Activated naive CD4-positive, alpha-beta T cell treated with anti-CD3 and anti-CD28 coated beads, Interleukin-2, amount 50 U/mL, for 16 hours (primary cell): Measurements from ENCODE around the gene DMD.
"Not testable (repeated sequence)": the region's sequence is repeated elsewhere in the genome, so short reads cannot be mapped to it uniquely, and the experiment has no call there.

Source experiments
- DNase-seq: peaks from one replicate; pipeline ENCODE4 v3.0.0-alpha.2; 2020

DMD gene

DNA sequence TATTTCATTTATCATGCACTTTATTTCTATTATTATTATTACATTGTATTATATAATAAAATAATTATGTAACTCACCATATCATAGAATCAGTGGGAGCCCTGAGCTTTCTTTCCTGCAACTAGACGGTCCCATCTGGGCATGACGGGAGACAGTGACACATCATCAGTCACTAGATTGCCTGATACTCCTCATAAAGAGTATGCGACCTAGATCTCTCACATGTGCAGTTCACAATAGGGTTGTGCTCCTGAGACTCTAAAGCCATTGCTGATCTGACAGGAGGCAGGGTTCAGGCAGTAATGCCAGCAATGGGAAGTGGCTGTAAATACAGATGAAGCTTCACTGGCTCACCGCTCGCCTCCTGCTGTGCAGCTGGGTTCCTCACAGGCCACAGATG lies 62.3 kb downstream of the DMD start:
- no peak for DNase-seq

DNA sequence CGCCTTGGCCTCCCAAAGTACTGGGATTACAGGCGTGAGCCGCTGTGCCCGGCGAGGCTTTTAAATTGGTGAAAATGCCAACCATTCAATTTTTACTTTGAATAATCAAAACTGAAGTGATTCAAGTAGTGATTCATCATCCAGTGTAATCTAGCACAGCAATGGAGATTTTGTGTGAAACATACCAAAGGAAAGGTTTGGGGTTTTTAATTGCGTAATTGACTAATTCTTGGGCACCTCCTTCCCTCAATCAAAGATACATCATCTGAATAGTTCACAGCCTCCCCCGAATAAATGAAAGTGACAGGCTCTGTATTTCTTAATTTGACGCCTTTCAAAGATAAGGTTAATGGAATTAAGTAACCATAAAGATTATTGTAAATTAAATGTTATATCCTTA lies 69.0 kb downstream of the DMD start:
- DNase-seq, result no peak

DNA sequence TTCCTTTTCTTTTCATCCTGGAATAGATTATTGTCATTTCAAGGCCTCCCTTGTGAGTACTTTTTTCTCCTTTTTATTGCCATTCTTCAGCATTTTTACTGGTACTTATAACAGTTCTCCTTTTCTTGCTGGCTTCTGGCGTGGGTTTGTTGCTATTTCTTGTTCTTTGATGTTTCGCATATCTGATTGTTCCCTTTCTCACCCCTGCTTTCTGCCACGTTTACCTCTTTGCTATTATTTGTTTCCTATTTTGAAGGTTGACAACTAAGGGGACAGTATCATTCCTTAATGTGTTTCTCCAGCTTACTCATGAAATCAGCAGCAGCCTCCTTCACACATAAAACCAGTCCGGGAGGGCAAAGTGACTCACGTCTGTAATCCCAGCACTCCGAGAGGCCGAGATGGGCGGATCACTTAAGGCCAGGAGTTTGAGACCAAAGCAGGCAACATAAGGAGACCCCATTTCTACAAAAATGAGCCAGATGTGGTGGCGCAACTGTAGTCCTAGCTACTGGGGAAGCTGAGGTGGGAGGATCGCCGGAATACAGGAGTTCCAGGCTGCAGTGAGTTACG lies 72.6 kb downstream of the DMD start:
- no peak for DNase-seq

DNA sequence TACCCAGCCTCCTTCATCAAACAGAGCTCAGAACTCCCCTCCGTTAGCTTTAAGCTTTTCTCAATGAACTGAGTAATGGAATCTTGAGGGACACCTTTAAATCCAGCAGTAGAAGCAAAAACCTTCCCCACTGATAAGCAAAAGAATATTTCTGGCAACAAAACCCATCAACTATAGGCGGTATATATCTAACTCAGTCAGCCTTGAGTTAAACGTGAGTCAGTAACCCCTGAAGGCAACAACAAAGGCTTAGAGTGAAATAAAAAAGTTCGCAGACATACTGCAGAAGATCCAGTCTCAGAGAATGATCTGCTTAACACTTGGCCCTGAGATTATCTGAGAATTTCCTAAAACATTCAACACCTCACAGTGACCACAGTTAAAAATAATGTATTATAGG lies 77.2 kb downstream of the DMD start:
- no peak for DNase-seq

DNA sequence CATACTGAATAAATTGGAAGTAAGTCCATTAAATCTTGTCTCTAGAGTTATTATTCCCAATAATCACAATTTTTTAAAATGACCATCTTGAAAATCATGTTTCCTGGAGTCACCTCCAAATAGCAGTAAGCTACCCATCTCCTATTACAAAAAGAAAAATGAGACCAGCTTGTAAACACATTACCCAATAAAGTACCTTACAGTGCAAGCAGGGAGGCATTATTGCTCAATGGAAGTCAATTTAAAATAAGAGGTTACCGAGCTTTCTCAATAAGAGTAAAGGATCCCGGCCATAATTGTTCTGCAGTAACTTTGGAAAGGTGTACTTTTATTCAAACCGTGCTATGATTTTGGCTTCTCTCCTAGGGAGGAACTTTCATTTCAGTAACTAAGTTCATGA lies 78.0 kb downstream of the DMD start:
- no peak for DNase-seq

DNA sequence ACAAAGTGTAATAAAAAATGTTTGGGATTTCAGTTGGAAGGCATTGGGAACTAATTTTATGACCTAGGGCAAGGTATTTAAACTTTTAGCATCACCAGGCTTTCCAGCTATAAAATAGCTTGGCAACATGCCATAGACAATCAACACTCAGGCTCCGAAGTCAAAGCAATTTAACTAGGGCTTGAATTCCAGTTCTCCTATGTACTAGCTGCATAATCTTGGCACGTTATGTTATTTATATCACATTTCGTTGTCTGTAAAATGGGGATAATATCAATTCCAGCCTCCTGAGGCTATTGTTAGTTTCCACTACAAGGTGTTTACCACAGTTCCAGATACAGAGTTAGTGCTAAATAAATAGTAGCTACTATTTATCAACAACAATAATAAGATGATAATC lies 78.8 kb downstream of the DMD start:
- DNase-seq, result no peak

DNA sequence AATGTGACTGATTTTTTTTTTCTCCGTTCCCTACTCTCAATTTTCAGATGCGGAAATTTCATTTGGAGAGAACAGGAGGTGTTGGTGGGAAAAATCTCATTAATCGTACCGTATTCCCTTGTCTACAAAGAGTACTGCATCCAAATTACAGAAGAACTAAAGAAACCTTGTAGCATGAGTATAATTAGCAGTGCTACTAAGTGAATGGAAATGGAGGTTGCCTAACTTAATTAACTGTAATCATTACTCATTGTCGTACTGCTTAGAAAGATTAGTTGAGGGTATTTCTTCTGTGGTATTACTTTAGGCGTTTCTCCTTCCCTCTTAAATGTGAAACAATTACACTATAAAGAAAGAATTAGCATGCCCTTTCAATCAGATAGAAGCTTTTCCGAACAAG lies 81.7 kb downstream of the DMD start:
- DNase-seq, result no peak

DNA sequence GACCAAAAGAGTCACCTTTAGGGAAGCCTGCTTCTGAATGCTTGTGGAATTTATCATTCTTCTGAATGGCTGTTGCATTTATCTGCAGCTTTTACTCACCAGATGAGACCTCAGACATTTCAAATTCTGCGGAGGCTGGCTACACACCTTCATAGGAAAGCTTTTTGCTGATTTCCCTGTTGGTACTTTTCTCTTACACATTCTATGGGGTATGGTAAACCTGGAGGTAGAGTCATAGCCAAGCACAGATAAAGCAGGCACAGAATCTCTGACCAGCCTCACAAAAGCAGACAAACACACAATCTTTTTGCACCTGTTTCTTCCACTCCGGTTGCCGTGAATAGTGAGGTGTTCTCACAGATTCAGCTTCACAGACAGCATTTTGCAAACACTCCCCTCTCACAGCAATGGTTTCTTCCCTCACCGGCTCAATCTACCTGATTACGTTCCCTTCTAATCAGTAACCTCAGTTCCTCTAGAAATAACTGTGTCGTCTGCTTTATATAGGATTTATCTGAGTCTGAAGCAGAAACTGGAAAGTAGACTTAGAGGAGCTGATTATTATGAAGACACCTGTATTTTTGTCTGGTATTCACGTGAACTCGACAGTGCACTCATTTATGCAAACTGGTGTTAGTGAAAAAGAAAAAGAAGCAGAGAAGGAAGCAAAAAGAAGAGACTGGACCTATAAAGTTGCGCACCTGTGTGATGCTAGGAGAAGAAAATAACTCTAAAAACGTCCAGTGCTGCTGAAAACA lies 83.1 kb downstream of the DMD start:
- DNase-seq, result no peak

DNA sequence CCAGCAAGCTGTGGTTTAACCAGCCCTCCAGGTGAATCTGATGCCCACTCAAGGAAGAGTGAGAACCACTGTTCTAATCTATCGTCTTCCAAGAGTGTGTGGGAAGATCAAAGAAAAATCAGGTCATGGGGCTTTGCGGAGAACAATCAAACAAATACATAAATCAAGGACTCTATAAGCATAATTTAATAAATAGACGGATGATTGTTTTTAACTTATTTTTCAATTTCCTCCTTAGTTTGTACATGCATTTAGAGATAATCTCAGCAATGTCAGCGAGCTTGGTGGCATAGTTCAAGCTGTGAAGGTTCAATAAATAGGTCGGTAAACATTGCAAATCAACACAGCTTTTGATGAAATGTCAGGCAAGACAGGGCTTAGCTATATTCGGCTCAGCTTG lies 84.9 kb downstream of the DMD start:
- no peak for DNase-seq

DNA sequence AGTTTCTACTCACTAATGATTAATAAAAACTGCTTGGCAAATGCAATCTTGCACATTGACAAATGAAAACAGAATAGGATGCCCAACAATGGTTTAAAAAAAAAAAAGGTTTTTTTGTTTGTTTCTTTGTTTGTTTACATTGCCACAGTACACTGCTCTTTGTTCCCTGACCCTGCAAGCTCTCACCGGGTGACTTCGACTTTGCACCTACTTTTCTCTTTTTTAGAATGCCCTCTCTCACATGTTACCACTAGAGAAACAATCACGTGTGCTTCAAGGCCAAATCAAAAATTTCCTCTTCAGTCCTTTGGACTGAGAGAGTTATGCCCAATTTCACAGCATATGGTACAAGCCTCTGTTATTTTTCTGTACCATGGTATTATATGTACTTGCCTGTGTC lies 101.5 kb downstream of the DMD start:
- DNase-seq, result no peak

DNA sequence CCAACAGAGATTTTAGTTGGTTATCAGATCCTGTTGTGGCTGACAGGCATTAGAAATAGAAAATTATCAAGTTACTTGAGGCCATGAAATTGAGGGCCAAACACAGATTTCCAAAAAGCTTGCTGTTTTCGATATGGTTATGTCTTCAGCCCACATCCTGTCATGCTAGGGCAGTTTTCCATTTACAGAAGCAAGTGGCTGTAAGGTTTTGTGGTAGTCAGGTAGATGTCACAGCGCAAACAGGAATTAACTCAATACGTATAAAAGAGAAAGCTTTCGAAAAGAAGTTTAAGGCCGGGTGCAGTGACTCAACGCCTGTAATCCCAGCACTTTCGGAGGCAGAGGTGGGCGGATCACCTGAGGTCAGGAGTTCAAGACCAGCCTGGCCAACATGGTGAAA lies 104.6 kb downstream of the DMD start:
- DNase-seq, result no peak

DNA sequence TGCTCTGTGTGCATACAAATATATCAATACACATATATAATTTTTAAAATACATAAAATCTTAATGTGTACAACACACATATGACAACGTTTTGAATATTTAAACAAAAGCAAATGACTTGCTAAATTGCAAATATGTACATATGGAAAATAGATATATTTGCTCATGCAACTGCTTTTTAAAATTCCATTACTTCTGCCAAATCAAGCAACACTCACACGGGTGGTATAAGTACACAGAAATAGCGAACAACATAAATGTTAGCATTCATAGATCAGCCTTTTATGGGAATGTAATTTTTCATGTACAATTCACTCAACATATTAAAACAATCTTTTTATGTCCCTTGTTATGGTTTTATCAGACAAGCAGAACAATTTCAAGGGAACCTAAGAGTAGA lies 116.3 kb downstream of the DMD start:
- DNase-seq, result no peak

DNA sequence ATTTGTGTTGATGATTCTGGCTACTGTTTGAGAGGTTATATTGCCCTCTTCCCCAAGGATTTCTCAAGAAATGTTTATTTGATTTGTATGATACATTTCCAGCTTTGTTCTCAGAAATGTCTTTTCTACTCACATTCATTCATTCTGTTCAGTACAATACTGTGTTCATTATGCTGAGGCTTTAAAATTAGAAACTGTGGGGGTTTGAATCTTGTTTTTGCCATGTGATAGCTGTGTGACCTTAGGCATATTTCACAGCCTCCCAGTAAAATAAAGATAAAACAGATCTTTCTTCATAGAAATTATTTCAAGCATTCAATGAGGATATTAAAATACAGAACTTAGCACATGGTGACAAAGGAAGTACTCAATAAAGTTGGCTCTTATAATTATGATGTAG lies 123.9 kb downstream of the DMD start:
- DNase-seq, result no peak

DNA sequence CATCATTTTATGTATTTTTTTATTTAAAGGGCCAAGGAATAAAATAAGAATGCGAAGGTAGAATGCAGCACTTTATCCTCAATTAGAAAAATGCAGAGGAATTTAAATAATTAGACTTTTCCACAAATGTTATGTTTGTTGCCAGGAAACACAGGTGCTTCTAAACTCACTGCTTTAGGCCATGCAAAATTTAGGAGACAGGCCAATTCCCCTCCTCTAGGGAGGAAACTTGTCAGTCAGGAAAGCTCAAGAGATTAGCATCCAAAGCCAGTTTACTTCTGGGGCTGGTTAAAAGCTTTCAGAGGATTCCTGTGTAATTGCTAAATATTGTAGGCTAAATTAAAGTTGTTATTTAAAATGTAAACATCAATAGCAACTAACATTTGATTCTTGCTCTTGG lies 124.5 kb downstream of the DMD start:
- DNase-seq, result no peak

DNA sequence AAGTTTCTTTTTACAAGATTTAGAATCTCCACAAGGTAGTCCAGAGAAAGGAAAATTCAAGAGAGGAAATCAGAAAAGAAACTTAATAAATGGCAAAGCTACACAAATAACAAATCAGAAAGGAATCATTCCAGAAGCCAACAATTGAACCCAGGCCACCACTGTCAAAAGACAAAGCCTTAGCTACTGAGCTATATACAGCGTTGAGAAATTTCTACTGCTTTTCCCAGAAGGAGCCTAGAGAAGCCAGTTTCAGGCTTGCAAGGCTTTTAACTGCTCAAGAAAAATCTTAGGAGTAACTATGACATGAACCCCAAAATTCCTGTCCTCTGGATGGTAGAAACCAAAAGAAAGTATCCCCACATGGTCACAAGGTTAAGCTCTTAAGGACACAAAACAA lies 129.0 kb downstream of the DMD start:
- no peak for DNase-seq

DNA sequence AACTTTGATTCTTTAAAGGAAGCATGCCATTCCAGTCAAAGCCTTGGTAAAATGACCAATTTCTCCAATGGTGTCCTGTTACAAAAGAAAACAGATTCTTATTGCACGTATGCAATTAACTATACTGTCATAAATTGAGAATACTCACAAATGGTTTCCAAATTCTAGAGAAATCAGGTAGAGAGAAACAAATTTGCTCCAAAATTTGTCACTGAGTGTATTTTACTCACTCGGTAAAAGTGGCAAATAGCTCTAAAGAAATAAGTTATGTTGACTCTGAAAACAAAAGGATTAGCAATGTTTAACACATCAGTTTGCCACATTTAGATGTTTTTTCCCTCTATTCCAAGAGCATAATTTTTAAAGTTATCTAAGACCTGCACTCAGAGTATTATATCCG lies 133.1 kb downstream of the DMD start:
- DNase-seq, result no peak

DNA sequence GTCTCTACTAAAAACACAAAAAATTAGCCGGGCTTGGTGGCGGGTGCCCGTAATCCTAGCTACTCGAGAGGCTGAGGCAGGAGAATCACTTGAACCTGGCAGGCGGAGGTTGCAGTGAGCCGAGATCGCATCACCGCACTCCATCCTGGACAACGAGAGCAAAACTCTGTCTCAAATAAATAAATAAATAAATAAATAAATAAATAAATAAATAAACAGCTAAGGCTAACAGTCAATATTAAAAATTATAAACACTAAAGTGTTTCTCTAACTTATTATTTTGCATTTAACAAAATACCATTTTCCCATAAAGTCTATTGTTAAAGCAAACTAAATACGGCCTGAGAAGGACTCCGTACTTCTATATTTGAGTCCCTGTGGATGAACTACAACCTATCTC lies 137.7 kb downstream of the DMD start:
- not testable (repeated sequence) for DNase-seq

DNA sequence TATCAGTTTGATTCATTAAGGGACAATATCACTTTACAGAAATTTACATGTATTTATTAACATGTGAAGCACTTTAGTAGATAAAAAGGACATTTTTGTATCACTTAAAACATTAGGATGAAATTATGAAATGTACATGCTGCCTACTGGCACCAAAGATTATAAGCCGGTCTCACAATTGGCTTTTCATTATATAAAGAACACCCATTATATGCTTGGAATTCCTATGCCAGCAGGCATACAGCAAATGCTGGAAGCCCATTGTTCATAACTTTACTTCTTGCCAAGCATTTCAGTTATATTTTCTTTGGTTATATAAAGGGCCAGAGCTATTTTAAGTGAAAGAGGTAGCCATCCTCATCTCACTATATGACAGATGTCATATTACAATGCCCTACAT lies 145.9 kb downstream of the DMD start:
- DNase-seq, result no peak

DNA sequence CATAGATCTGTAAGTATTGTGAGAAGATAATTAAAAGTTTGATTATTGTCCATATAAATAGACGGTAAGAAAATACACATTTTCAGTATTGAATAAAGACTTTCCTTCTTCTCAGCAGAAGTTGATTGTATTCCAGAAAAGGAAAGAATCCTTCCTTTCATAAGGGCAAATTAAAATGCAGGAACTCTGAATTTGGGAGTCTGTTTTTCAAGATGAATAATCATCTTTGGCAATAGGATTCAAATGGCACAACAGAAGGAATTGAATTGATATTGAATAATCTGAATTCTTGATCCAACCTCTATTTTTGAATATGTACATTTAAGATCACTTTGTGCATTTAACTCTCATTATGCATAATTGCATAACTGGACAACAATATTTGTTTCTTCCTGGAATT lies 149.3 kb downstream of the DMD start:
- no peak for DNase-seq

DNA sequence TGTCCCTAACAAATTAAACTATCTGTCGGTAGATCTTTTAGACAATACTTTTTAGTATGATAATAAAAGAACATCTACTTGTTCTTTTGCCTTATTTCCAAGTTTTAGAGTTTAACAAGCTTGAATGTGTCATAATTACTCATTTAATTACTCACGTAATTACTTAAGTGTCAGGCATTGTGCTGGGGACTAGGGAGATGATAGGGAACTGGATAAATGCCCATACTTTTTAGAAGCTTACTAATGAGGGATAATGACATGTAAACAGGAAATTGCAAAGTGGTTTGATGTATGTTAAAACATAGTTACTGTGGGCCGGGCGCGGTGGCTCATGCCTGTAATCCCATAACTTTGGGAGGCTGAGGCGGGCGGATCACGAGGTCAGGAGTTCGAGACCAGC lies 158.3 kb downstream of the DMD start:
- DNase-seq, result no peak

DNA sequence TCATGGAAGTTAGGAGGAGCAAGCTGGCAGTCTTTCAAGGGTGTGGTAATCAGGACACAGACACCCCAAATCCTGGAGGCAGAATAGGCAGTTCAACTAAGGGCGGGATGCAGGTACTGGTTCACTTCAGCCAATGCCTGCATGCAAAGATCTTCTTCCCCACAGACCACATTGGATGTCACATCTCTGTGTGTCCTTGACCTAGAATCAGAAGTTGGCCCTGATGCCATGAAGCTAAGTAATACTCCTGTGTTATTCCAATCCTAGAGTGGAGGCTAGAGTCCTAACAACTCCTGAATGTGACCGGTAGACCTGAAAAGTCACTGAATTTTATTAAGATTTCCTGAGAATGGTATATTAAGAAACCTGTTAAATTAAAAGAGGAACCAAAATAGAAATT lies 165.5 kb downstream of the DMD start:
- DNase-seq, result no peak

DNA sequence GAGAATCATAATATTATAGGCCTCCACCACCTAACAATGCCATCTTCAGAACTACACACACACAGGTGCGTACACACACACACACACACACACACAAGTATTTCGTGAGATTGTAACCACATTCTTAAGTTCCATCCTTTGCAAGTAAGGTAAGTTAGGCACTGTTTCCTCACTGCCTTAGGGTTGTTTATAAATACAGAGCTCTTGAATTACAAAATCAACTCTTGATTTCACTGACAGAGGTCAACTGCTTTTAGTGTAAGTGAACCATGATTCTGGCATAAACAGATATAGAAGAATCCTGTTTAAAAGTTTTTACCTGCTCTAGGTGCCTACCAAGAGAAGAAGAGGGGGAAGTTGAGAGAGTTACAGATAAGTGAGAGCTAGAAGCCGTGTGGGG lies 166.1 kb downstream of the DMD start:
- no peak for DNase-seq

DNA sequence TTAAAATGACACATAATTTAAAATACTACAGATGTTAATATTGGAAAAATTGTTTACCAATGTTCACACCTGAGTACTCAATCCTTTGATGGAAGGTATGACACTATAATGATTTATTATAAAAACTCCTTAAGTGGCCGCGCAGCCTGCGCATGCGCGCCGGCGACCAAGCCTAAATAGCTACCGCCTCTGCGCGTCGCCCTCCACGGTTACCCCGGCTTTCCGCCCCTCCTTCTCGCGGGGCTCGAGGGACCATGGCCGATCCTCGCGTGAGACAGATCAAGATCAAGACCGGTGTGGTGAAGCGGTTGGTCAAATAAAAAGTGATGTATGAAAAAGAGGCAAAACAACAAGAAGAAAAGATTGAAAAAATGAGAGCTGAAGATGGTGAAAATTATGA lies 170.2 kb downstream of the DMD start:
- DNase-seq, result no peak

DNA sequence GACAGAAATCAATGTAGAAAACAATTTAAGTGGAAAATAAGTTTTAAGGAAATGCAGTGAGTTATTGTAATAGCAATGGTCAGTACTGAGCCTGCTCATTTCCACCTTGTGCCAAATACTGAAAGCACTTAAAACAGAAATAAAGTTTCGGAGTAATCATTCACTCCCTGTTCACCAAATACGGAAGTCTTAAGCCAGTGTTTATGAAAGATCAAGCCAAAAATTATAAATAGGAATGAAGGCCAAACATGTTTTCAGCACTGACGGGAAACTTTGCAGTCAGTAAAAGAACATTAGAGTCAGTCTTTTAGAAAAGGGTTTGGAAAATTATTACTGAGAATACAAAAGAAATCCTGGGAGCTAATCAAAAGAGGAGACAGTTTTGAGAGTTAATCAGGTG lies 178.6 kb downstream of the DMD start:
- no peak for DNase-seq

DNA sequence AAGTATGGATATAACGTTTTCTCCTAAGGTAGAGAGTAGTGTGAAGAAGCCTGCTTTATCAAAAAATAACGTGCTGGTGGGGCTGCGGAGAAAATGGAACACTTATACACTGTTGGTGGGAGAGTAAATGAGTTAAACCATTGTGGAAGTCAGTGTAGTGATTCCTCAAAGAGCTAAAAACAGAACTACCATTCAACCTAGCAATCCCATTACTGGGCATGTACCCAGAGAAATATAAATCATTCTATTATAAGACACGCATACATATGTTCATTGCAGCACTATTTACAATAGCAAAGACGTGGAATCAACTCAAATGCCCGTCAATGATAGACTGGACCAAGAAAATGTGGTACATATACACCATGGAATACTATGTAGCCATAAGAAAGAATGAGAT lies 196.4 kb downstream of the DMD start:
- no peak for DNase-seq
